Type B pancreatic cell (in vitro differentiated cells): ENCODE measurements around the gene PRKCQ. TPM values are rescaled to one million over a fixed set of nuclear protein-coding genes. Genes with fewer than 3 reads are reported as not detected.

Experiments
- DNase-seq: peaks from one replicate; pipeline ENCODE4 v3.0.0; 2021; ENCODE audit warnings: mixed read lengths; ENCODE audit not compliant: unreplicated experiment; ENCODE audit errors: extremely low spot score
- H3K27ac Mint-ChIP-seq: 2 replicates; pipeline ENCODE4 v1.8.0; 2021; ENCODE audit warnings: mild to moderate bottlenecking, mixed read lengths
- H3K27me3 Mint-ChIP-seq: 2 replicates; pipeline ENCODE4 v1.8.0; 2021; ENCODE audit warnings: mixed read lengths
- H3K36me3 Mint-ChIP-seq: 2 replicates; pipeline ENCODE4 v1.8.0; 2021; ENCODE audit warnings: mixed read lengths
- H3K4me1 Mint-ChIP-seq: one replicate; pipeline ENCODE4 v1.8.0; 2021; ENCODE audit warnings: mixed read lengths; ENCODE audit not compliant: unreplicated experiment
- H3K4me3 Mint-ChIP-seq: 2 replicates; pipeline ENCODE4 v1.8.0; 2021; ENCODE audit warnings: mild to moderate bottlenecking, mixed read lengths
- H3K9me3 Mint-ChIP-seq: 2 replicates; pipeline ENCODE4 v1.8.0; 2021; ENCODE audit warnings: mixed read lengths
- CTCF ChIP-seq: fragments of 200-600 bp; sonication (generic); conservative IDR thresholded peaks from 2 replicates; pipeline ENCODE4 v1.5.0; 2021; ENCODE audit warnings: antibody characterized with exemption, mild to moderate bottlenecking
- total RNA-seq: library from RNA; stranded (reverse); gene quantifications from 2 replicates; pipeline ENCODE4 v1.2.1, GENCODE V29; 2021; ENCODE audit warnings: low replicate concordance

The PRKCQ gene
- total RNA-seq, 1 donor from 2014 or later = 2.0 TPM

- Mint-ChIP-seq H3K27me3 (peaks cover 3% of the 10 kb centered on the region), H3K9me3 (no peaks in the 10 kb centered on the region), H3K4me1 (no peaks in the 10 kb centered on the region), H3K4me3 (no peak overlapping the region), H3K27ac (no peak overlapping the region), H3K36me3 (no peaks in the 10 kb centered on the region)
- DNase-seq = no peak
- no peak for TF ChIP-seq CTCF
Observed at GRCh38 chr10:6535156-6535764, 44.8 kb downstream of the PRKCQ start.

GRCh38 chr10:6532321-6532720, 47.8 kb downstream of the PRKCQ start:
- Mint-ChIP-seq H3K9me3 (no peaks in the 10 kb centered on the region), H3K27me3 (peaks cover 11% of the 10 kb centered on the region)

GRCh38 chr10:6530966-6531365, 49.1 kb downstream of the PRKCQ start:
- Mint-ChIP-seq H3K27ac (no peak overlapping the region), H3K4me3 (no peak overlapping the region), H3K27me3 (peaks cover 9% of the 10 kb centered on the region), H3K4me1 (no peaks in the 10 kb centered on the region), H3K9me3 (no peaks in the 10 kb centered on the region), H3K36me3 (no peaks in the 10 kb centered on the region)
- DNase-seq = no peak
- no peak for TF ChIP-seq CTCF

More at GRCh38 chr10:6532321-6532720, 47.8 kb downstream of the PRKCQ start:
- DNase-seq = no peak
- H3K4me1 Mint-ChIP-seq = no peaks in the 10 kb centered on the region
- no peaks in the 10 kb centered on the region for H3K36me3 Mint-ChIP-seq
- H3K27ac Mint-ChIP-seq = no peak overlapping the region
- H3K4me3 Mint-ChIP-seq = no peak overlapping the region
- no peak for TF ChIP-seq CTCF

GRCh38 chr10:6530211-6530840, 49.8 kb downstream of the PRKCQ start:
- Mint-ChIP-seq H3K27ac (no peak overlapping the region), H3K4me1 (no peaks in the 10 kb centered on the region), H3K9me3 (no peaks in the 10 kb centered on the region), H3K4me3 (no peak overlapping the region), H3K27me3 (peaks cover 9% of the 10 kb centered on the region), H3K36me3 (no peaks in the 10 kb centered on the region)
- no peak for TF ChIP-seq CTCF
- DNase-seq = no peak

- Mint-ChIP-seq H3K4me3 (no peak overlapping the region), H3K36me3 (no peaks in the 10 kb centered on the region), H3K27ac (no peak overlapping the region), H3K27me3 (peaks cover 9% of the 10 kb centered on the region), H3K4me1 (no peaks in the 10 kb centered on the region), H3K9me3 (no peaks in the 10 kb centered on the region)
- DNase-seq = no peak
- no peak for TF ChIP-seq CTCF
Observed at GRCh38 chr10:6528198-6528950, 51.7 kb downstream of the PRKCQ start.
